COLO668 (cell line): Measurements from ENCODE around the gene SMCO4.
A peak's percentile ranks its signal among the peaks of the same experiment; 100 is the strongest.

Source experiments
- DNase-seq: peaks from one replicate; lab custom pipeline; 2025; ENCODE audit not compliant: unreplicated experiment; lab: John Stamatoyannopoulos, UW

Gene SMCO4

DNA sequence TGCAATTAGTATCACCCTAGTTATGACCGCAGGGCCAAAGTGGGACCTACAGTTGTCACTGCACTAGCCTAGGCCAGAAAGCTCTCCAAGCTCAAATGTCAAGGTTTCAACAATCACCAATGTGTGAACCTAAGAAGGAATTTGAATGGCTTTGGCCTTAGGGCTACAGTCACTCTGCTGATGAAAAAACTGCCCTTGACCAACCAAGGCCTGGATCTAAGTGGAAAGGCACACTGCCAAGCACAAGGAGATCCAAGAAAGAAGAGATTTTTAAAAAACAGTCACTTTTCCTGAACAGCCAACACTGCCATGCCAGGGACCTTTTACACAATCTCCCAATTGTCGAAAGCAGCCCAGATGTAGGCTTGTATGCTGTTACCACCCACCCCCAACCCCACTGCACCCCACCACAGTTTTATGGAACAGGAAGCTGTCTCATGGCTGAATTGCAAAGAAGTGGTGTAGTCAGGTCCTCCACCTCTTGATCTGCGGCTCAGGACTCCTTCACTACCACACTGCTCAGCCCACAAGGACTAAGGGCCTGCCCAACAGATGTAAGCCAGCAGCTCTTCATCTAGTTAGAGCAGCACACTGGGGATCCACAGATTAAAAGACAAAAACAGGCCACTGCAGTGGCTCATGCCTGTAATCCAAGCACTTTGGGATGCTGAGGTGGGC lies 32.9 kb downstream of the SMCO4 start:
- DNase-seq, result no peak

DNA sequence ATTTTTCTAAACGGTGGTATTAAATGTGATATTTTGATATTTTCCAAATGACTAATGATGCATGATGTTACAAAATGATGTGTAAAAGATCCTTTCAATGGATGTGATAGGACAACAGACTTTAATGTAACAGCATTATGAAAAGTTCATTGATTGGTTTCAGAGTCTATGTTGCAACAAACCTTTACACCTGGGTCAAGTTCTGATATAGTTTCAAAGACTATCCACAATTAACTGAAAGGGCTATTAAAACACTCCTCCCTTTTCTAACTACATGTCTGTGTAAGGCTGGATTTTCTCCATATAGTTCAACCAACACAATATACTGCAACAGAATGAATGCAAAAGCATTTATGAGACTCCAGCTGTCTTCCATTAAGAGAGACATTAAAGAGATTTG lies 35.7 kb downstream of the SMCO4 start:
- DNase-seq, result no peak

DNA sequence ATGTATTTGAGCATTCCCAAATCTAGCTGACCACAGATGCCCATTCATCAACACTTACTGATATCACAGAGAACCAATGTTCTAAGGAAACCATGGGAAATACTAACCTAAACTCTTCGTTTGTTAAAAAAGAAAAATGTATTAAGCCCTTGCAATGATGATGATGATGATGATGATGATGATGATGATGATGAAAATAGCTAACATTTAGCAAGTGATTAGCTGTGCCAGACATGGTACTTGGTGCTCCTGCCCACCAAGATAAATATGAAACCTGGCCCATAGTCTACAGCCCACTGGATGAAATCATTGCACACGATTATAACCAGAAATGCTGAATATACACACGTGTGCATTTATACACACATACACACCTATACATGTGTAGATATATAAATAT lies 37.5 kb downstream of the SMCO4 start:
- no peak for DNase-seq

DNA sequence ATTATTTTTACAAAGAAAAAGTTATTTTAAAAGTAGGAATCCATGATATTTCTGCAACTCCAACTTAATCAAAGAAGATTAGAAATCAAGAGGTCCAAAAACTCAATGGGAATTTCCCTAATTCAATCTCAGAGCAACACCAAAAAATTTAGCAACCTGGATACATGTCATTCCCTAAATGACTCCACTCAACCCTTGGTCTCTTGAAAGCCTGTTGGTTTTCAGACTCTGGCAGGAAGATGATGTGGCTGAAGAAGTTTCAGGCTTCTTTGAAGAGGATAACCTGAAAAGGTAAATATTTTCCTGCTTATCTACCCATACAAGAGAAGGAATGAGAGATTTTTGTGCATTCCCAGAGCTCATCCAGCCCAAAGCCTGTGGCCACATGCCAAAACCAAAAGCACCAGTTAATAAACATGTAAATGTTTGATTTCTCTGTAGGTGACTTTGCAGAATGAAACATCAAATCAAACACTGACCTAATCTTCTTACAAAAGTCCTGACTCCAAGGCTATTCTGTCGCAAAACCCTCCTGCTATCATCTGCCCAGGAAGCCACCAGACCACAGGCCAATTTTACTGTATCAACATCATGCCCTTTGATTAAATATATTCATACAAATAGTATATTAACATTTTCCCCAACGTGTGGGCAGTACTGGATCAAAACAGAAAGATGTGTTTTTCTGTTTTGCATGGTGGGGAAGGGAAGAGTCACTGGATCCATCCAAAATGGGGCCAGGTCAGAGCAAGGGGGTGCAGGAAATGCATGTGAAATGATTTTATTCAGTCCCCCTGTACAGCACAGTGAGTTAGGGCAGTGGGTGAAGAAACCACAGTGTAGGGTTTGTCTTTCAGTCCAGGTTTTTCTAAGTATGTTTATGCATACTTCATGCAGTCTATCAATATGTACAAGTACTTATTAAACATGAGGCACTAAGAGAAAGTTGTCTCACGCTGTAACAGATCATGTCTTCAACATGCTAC lies 38.8 kb downstream of the SMCO4 start:
- no peak for DNase-seq

DNA sequence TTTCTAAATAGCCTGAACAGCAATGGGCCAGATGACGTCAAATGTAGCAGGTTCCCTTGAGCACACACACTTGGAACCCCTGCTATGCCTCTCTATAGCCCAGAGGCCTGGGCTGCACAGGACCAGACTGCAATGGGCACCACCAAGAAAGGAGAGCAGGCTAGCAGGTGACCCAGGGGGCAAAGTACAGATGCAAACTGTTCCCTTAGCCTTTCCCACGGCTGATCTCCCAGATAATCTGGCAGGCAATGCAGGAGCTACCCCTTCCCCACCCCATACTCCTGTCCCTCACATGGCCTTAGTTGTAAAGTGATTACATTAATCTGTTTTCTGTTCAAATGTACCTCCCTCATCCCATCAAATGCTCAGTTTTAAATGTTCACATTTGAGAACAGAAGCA lies 41.3 kb downstream of the SMCO4 start:
- DNase-seq, result peak; percentile 16

DNA sequence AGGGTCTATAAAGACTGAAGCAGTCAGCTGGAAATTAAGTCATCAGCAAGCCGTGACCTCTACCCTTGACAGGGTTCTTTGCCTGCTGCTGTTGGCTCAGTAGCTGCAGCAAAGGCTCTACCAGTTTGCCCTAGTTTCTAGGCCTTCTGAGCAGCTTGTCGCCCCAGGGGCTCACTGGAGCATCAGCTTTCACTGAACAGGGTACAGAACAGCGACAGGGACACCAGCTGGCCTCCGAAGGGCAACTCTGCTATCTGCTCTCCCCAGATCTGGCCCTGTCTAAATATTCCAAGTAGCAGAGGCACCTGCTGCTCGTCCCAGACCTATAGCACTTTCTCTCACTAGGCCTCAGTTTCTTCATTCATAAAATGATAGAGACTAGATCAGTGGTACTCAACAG lies 42.4 kb downstream of the SMCO4 start:
- DNase-seq, result peak; percentile 46

DNA sequence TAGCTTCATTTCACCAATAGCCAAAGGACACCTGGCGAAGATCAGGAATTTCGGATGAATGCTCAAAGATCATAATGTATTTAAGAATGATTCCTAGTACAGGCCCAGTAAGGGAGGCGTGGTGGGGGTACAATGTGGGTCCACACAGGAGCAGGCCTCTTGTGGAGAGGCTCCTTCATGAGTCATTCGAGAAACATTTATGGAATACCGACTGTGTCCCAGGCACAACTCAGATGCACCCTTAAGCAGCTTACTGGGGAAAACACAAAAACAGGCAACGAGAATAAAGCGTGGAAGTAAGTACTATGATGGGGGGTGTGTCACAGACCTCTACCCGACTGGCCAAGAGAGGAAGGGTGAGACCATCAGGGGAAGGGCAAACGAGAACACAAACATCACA lies 44.5 kb downstream of the SMCO4 start:
- no peak for DNase-seq

DNA sequence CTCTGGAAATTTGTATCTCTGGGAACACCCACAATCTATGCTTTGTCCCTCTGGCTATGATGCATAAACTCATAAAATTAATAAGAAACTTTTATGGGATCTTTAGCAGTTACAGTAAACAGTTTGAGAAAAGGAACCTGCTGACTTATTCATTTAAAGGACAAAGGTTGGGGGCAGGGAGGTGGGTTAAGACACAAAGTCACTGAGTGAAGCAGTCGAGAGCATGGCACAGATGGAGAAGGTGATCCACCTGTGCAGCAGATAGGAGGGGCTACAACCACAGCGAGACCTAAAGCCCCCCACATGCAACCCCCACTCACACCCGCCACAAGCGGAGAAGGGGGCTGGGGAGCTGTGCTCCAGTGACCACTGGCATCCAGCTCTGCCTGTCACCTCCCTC lies 45.0 kb downstream of the SMCO4 start:
- DNase-seq, result no peak

DNA sequence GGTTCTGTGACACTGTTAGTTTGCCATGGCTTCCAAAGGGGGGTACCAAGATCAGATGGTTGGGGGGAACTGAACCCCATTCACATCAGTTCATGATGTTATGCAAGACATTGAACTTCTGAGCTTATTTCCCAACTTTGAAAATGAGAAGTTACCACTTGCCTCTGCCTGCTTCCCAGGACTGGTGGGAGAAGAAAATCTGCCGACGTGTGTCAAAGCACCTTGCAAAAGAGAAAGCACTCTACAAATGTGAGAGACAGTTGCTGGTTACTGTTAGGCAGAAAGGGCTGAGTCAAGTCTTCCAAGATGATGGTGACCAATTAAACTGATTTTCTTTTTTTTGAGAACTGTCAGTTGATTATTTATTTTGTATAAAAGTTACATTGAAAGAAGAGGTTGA lies 45.6 kb downstream of the SMCO4 start:
- no peak for DNase-seq

DNA sequence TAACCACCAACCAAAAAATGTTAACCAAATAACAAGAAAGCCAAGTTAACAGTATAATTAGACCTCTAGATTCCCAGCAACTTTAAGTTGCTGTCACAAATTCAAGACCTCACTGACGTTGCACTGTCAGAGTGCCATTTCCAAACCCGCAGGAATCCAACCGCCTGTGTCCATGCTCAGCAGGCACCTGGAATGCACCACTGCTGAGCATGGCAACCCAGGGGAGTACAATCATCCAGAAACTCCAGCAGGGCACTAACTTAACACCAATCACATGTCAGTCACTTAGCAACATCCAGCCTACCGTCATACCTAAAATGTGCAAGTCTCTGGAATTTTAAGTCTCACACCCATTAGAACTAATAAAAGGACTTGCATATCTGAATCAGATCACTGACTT lies 48.8 kb downstream of the SMCO4 start:
- no peak for DNase-seq

DNA sequence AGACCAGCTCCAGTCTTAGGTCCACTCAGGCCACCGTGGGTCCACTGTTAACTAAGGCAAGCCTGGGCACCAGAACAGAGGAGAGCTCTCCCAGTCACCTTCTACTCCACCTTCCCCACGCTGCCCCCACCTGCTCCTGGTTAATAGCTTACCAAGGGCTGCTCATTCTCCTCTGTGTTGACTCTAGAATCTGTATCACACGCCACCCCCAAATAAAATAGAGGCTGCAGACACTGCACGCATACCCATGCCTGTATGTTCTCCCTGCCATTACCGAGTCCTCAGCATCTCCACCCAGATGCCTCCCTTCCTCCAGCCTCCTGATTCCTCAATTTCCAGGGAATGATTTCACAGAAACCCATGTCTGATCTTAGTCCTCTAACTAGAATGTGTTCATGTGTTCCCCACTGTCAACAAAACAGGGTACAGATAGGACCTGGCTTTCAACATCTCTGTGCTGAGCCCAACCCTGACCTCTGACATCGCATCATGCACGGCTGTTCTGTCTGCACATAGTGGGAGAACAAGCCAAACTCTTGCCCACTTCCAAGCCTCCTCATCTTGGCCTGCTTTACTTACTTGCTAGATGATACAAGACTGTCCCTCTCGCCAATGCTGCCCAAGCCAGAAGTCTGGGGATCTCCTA lies 49.8 kb downstream of the SMCO4 start:
- DNase-seq, result peak; percentile 80

DNA sequence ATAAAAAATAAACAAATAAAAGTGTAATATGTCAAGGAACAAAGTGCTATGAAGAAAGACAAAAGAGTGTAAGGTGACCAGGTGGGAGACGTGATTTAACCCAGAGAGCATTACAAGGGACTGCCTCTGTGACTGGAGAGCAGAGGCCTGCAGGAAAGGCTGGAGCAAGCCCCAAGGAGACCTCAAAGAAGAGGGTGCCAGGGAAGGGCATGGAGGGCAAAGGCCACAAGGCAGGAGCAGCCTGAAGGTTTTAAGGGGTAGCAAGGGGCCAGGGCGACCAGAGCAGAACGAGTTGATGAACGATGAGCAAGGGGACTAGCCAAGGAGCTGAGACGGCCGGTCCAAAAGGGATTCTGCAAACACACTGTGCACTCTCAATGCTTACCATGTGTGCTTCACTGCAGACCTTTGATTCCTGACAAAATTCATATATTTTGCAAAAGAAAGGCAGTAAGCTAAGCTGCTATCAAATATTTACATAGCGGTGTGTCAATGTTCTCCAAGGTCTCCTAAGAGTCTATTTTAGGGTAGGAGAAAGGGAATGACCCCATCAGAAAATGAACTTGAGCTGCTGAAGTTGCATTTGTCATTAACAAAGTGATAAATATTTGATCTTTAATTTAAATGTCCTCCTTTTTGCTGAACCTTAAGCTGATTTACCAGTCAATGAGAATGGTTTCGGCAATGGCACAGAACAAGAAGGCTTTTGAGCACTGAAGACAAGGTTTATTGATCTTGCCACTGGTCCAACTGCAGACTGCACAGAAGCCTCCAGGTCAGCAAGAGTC lies 50.5 kb downstream of the SMCO4 start:
- no peak for DNase-seq

DNA sequence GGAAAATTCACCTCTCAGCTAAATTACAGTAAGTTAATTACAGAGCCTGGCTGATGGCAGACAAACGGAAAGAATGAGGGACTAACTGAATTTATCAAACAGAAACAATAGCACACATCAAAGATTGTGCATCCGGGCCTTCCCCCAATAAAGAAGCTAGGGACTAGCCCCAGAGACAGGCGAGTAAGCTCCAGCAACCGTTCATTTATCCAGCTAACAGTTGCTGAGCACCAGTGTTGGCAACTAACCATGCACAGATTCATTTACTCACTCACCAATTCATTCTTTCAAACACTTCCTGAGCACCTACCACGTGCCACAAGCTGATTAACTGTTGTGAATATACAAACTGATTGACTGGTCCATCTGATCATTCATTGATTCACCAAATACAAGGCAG lies 51.2 kb downstream of the SMCO4 start:
- no peak for DNase-seq

DNA sequence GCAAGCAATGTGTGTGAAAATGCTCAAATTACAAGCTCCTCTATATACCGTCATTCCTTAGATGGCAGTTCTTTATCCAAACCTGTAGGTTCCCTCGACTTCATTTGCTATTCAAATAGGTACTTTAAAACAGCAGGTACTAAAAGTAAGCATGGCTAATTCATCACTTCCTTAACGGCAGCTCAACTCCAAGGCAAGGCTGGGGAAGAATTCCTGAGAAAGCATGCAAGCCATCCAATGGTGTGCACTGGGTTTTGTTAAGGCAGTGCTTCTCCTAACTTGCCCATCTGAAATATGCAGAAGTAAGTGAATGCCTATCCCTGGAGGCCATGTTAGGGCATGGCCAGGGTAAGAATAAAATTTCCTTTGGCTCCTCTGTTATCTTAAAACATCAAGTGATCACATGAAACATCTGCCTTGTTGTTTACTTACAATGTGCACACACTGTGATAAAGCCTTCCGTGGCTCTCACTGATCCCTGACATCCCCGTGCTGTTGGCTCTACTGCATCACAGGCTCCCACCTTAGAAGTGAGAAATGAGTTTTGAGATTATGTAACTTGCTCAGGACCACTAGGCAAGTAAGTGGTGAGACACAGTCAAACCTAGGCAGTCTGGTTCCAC lies 52.1 kb downstream of the SMCO4 start:
- peak; percentile 18 for DNase-seq

DNA sequence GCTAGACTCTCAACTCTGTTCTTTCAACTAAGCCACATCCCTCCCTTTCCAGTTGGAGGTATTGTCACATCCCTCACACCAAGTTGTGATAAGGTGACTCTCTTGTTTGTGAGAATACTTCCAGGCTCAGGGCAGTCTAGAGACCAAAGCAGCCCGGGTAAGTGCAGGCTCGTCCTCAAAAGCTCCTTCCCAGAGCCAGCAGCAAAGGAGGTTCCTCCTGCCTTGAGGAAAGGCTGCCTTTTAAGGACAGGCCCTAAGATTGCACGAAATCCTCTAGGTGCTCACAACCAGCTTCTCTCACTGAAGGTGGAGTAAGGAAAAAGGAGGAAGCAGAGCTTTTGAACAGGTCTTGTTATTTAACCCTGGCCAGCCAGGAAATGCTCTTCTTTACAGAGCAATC lies 53.4 kb downstream of the SMCO4 start:
- no peak for DNase-seq

DNA sequence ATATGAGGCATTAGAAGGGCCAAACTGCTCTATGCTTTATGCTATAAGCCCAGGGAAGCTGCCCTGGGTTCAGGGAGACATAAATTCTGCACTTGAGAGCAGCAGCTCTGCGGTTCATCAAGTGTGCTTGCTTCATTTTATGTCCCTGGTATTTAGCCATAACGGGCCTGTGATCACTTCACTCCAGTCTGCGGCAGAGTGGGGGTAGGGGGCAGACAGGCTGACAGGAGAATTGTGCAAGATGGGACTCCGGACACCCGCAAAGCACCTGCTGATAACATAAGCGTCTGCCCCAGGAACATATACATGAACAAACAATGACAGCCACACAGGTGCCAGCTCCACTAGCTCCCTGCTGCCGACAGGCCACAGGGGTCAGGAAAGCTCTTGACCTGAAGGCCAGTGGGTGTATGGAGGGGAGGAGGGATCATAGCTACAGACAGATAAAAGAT lies 56.1 kb downstream of the SMCO4 start:
- peak; percentile 83 for DNase-seq

DNA sequence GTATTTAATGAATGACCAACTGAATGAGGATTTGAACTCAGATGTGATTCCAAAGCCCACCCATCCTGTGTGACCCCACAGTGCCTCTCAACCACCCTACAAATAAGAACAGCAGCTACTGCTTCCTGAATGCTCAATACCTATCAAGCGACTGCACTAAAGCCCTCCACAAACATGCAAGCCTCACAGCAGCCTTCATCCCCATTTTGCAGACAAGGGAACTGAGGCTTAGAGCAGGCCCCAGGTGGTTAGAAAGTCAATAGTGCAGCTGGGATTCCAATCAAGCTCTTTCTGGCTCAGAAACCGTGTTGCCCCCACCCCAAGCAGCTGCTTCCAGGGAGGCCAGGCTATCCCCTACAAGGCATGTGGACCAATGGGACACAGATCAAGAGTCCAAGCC lies 57.2 kb downstream of the SMCO4 start:
- no peak for DNase-seq

DNA sequence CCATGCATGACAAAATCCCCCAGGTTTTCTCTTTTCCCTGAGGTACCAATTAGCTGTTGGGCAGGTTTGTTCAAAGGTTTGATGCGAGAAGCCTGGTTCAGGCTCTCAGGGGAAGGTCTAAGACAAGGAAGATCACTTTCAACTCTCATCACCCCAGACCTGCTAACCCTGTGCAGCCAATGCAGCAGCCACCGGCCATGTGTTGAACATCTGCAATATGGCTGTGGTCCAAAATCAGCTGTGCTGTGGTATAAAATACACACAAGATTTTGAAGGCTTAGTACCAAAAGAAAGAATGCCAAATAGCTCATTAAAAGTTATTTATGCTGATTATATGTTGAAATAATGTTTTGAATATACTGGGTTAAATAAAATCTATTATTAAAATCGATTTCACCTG lies 58.5 kb downstream of the SMCO4 start:
- DNase-seq, result no peak

DNA sequence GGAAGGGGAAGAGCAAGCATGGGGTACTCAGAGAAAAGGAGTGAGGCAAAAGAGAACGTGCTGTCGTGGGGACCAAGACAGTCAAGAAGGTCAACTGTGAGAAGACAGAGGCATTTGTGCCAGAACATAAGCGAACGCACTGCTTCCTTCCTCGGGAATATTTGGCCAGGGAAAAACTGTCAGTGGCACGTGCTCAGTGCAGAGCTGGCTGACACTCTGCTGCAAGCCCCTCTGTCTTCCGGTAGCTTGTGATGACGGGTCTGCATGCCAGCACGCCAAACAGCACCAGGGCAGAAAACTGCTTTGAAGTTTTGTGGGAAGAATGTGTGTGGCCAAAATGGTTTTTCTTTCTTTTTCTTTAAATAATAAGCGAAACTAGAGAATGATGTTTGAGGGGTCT lies 60.6 kb downstream of the SMCO4 start:
- DNase-seq, result no peak

DNA sequence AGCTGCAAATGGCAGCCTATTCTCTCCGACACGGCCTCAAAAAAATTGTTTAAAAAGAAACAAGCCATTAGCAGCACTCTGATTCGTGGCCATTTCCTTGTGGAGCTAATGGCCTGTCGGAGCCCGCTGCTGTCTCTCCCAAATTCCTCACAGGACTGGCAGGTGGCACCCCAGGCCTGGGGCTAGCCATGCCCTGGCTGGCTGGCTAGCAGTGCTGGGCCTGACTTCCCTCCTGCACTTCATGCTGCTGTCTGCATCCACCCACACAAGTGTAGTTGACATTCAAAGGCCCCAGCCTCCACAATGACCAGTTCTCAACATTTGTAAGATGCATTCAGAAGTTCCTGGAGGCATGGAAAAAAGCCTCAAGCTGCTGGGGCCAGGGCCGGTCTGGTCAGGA lies 61.5 kb downstream of the SMCO4 start:
- DNase-seq, result peak; percentile 24

DNA sequence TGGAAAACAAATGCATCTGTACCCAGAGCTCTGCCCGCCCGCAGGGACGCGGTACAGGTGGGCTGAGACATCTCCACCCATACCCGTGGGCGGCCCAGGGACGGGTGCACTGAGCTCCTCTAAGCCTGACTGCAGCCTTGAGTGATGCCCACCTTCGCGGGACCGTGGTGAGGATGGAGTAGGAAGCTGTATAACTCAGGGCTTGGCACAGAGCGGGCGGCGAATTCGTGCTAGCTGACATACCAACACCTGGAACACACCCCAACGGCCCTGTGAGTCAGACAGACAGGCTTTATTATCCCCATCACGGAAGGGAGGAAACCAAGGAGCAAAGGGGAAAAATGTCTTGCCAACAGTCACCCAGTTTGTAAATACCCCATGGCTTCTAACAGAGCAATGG lies 61.9 kb downstream of the SMCO4 start:
- DNase-seq, result no peak
